HG02840 (cell line): ENCODE measurements around the gene SEZ6.
"Not testable (repeated sequence)": the region's sequence is repeated elsewhere in the genome, so short reads cannot be mapped to it uniquely, and the experiment has no call there.

Experiments
- ATAC-seq: cut with Tn5 transposase; IDR thresholded peaks from one replicate; pipeline ENCODE4 v1.9.1; 2021; ENCODE audit warnings: mild to moderate bottlenecking, moderate library complexity, moderate number of reproducible peaks; ENCODE audit not compliant: unreplicated experiment, low FRiP score

The SEZ6 gene

DNA sequence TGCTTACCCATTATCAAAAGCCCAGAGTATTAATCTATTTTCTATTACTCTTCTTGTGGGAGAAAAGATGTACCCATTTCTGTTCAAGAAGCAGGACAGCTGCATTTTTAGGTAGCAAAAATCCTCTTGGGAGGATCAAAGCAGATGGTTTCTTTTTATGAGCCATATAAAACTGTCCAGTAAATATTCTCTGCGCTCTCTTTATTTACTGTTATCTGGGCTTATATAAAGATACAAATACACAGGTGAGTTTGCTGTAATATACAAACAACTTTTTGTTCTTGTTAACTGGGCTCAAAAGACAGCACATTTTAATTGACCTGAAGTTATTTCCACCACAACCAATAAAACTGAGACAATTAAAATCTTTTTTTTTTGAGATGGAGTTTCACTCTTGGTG lies 64.6 kb downstream of the SEZ6 start:
- no peak for ATAC-seq

DNA sequence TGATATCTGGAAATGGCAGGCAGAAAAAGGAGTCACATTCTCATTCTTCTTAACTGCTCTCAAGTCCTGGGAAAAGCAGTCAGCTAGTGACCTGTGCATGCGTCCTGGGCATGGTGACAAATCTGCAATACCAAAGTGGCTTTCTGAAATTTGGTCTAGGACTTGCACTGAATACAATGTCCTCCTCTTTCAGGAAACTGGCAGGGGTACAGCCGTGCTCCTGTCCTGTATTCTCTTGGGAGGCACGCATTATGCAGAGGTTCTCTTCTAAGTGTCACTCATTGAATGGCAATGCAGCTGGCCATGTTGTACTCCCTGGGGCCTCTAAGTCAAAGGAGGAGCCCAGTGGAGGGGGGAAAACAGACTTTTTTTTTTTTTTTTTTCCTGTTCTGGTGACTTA lies 65.2 kb downstream of the SEZ6 start:
- no peak for ATAC-seq

DNA sequence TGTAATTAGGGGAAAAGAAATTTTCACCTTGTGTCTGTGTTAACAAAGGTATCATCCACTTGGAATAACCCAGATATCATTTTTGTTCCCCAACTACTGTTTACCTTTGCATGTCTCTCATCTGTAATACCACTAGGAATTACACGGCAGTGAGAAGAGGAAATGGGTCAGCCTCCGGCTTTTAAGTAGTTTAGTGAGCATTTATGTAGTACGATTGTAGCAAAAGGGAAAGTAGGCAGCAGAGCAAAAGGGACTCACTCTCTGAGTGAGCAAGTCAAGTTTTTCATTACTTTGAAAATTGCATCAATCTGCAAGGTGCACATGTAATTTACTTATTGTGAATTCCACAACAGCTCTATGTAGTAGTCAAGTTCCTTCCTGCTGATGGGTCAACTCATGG lies 65.7 kb downstream of the SEZ6 start:
- no peak for ATAC-seq

DNA sequence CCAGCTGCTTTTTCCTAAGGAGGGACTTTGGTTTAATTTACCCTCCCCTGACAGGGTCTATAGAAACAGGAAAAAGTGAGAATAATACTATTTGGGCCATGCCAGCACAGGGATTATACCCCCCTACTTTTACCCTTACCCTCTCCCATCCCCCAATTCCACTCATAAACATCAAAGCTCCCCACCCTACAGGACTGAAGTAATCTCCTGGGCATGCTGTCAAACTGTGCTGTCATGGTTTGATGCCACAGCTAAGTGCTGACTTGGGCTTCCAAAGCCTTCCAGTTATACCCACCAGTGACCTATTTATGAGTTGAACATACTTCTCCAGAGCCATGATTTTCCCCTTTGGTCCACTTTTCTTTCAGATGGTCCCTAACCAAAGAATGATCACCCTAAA lies 67.3 kb downstream of the SEZ6 start:
- no peak for ATAC-seq

DNA sequence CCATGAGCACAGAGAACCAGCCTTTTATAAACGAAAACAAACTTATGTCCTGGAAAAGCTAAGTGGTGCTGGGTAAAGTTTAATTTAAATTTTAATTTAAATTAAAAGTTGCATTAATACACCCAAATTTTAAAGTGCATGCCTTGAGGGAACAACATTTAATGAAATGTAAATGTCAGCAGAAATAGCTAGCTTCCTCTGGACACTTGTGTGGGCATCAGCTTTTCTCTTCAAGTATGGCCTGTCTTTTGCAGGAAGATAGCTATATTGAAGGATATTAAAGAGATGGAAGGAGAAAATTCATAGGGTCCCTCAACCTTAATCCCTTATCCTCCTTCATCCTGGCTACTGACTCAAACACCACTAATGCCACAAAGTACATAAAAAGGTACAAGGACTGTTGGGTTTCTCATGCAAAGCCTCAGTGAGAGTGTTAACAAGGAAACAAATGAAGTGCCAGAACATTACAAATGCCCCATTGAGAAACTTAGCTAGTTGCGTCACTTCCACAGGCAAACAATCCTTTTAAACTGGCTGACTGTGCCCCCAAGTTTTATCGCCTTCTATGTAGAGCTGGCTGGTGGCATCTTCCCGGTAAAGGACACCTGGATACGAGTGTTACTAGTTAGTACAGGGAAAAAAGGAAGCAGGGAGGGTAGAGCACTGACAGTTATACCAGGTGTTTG lies 68.6 kb downstream of the SEZ6 start:
- no peak for ATAC-seq

DNA sequence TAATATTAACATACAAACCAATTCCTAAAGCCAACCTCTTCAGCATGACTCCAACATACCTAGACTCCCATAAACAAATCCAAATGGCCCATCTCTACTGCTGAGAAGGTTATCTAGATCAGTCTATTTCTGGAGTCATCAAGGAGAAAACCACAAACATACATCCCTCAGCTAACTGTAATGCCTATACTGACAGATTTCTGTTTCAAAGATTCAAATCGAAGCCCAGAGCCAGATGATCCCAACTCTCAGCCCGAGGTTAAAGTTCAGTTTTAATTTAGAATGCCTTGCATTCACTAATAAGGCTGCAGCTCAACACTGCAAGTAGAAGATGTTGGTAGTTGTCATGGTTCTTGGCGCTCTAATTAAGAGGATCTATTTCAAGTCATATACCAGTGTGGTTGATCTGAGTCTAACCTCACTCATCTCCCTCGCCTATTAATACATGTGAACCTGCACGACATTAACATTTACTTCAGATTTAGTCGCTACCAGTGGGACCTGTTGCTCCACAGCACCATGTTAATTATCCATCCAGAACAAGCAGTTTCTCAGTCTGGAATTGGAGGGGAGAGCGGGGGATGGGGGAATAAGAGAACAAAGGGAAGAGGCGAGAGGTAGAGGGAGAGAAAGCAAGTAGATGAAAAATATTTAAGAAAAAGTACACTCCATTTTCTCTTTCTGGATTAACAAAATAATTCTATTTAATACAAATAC lies 69.9 kb downstream of the SEZ6 start:
- ATAC-seq: no peak

DNA sequence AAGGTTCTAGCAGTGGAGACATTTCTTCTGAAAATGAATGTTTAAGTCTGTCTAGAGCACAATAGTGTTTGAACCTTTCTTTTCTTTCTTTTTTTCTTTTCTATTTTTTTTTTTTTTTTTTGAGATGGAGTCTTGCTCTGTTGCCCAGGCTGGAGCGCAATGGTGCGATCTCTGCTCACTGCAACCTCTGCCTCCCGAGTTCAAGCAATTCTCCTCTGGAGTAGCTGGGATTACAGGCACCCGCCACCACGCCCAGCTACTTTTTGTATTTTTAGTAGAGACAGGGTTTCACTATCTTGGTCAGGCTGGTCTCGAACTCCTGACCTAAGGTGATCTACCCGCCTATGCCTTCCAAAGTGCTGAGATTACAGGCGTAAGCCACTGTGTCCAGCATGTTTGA lies 71.3 kb downstream of the SEZ6 start:
- not testable (repeated sequence) for ATAC-seq

DNA sequence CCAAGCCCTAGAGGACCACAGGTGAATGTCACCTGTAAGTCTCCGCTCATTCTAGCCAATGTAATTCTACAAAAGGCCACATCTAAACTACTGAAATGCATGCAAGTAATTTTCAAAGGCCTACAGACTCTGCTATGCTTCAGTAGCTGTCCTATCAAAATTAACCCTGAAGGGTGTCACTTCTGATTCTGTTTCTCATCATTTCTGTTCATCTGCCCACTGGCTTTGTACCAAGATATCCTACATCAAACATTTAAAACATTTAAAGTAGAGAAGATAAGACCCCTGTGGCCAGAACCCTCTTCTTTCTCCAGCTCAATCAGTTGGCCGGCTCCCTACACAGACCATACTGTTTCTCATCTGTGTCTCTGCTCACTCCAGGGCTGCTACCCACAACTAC lies 76.0 kb downstream of the SEZ6 start:
- ATAC-seq: no peak

DNA sequence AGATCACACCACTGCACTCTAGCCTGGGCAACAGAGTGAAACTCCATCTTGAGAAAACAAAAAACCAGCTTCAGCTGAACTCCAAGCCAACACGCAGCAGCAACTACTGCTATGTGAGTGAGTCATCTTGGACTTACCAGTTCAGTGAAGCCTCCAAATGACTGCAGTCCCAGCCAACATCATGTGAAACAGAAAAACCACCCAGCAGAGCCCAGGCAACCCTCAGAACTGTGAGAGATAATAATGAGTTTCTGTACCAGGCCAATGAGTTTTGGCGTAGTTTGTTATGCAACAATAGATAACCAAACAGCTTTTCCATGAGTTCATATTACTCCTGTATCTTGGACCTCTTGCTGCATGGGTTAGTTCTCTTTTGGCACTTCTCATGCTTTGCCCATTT lies 77.8 kb downstream of the SEZ6 start:
- no peak for ATAC-seq

DNA sequence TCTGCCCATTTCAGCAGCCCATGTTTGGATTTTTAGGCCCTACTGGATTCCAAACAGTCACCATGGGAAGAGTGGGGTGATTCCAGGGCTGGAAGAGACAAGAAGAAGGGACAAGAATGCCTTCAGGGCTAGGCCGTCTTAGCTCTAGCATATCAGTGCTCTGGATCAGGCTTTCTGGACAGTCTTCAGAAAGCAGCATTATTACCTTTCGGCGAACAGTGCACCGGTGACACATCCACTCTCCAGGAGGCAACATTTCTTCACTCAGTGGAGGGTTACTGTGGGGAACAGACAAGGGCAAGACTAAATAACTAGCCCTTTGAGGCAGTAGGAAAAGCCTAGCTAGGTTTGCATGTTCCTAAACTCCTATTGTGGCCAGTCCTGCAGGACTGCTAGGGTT lies 79.0 kb downstream of the SEZ6 start:
- no peak for ATAC-seq

DNA sequence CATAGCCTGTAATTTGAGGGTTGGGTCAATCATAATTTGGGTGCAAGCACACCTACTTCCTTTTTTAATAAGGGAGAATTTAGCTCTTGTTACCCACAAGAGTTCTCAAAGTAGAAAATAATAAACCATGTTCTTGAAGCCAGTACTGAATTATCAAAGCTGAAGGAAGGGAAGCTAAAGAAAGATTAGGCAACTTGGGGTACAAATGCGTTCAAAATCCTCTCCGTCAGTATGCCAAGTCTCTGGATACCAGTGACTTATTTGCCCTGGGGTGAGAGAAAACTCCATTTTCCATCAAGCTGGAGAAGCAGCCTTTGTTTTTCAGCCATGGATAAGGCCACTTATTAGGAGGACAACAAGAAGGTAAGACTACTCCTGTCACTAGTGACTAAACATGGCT lies 79.5 kb downstream of the SEZ6 start:
- ATAC-seq: no peak

DNA sequence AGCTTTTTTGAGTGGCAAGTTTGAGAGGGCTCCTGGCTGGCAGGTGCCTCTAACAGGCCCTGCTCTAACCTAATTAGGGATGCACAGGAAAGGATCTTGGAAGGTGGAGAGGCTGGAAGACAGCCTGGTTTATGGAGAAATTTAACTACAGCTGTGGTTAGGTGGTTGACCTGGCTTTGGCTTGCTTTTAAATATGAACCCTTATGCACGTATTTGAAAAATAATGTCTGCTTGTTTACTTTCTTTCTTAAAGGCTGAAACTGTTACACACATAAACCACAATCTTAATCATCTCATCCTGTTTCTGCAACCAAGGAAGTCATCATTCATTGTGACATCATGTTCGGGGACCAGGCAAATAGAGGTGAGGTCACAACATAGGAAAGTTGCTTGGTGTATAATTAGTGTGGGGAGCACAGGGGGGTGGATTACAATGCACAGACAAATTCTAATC lies 79.9 kb downstream of the SEZ6 start:
- ATAC-seq: no peak

DNA sequence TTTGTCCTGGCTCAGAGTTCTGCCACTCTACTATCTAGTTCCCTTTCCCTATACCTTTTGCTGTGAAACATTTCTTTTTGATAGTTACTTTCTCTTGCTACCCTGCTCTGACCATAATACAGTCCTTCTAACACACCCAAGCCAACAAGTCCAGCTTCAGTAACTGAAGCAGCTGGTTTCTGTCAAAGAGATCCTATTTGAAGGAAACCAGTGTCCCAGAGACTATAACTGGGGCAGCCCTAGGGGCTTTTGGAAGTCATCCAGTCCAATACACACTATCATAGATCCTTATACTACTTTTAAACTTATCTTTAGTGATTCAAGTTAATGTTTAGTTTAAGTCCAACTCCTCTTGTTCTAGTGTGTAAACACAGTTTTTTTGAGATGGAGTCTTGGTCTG lies 85.6 kb downstream of the SEZ6 start:
- ATAC-seq: no peak

DNA sequence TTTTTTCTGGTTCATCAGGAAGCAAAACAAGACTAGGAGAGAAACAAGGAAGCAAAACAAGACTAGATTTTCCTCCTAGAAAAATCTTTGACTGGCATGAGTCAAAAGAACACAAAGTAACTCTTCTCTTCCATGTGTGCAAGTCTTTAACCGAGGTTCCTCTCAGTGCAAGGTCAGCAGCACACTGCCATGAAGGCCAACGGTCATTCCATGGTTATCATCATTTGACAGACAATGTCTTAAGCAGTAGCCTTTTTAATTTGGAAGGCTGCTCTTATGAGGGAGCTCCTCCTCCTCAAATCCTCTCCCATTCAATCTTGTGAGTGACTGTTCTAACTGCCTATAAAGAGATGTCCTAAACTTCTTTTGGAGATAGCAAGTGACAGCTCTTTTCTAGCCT lies 87.5 kb downstream of the SEZ6 start:
- ATAC-seq: no peak

DNA sequence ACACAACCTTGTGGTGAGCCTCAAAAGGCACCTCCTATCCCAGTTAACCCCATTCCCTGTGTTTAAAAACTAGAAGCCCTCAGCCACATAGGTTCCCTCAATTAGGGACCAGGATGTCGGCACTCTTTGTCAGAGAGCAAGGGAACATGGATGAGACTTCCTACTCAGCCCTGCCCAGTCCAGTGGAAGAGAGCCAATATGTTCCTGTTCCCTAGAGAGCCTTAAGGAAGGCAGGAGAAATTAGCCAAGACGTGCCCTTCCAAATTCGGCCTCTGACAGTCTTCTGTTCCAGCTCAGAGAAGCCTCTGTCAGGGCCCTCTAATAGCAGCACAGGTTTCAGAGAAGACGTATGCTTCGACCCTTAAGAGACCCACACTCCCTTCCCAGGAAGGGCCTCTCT lies 88.4 kb downstream of the SEZ6 start:
- no peak for ATAC-seq

DNA sequence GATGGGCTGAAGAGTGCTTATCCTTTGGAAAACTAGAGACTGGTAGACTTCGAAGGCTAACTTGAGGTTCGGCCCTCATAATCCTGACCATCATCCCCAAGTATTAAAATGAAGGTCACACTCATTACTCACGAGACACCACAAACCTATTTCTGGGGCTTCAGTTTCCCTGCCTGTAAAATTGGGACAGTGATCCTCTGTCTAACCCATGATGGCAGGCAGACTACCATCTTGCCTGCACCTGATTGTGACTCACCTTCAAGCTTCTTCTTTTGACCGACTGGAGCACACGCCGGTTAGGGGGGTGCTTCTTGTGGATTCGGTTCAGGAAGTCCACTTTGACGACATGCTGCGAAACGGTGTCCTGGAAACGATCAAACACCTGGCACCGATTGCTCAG lies 88.8 kb downstream of the SEZ6 start:
- no peak for ATAC-seq

DNA sequence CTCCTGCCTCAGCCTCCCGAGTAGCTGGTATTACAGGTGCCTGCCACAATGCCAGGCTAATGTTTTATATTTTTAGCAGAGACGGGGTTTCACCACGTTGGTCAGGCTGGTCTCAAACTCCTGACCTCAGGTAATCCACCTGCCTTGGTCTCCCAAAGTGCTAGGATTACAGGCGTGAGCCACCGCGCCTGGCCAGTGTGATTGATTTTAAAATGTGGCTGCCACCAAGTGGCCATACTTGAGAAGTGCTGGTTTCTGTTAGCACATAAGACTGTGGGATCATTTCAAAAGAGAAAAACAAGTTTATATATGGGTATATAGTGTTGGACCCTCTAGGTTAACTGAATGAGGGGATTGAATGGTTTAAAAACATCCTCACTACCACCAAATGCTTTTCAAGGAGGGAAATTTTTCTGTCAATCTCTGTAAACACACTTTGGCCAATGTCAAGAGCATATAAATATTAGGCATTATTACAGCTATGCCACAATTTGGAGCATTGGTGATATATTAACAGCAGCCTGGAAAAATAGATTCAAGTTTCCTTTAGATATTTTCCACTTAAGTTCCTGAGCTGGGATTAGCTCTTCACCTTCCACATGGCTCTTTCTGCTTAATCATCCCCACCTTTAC lies 89.4 kb downstream of the SEZ6 start:
- no peak for ATAC-seq

DNA sequence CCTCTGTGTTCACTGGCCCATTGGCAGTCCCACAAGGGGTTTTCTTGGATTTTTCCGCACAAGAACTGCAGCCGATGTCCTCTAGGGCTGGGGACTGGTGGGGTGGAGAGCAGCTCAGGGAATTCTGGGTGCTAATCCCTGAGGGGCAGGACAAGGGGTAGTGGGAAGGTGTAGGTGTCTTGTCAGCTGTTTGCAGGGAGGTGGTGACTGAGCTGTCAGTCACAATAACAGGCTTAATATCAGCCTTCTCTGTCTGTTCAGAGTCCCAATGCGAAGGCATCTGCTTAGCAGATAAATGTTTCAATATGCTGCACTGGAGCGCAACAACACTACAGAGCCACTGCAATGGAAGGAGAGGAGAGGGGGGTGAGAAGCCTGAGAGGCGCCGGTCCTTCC lies 92.9 kb downstream of the SEZ6 start:
- ATAC-seq: no peak

DNA sequence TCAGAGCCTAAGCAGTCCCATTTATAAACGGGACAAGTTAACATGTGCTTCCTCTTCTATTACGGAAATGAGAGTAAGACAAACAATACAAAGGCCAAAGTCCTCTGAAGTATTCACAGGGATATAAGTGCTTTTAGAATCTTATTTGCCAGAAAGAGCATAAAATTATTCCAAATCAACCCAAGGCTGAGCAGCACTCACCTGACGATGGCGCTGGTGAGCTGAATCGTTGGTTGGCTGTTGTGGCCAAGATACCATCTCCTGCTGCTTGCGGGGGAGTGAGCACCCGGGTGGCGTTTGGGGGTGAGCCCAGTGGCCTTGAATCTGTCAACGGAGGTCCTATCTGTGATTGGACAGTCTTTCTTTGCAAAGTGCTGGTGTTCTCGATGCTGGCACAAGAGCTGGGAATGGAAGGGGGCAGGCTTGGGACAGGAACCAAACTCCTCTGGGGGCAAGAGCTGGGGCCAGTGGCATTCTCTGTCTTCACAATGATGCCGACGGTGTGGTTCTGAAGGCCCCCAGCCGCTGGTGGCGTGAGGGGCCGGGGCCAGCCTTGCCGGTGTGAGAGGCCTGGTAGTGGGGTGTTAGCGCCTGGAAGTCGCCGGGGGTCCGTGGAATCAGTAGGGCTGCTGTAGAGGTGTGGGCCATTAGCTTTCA lies 93.4 kb downstream of the SEZ6 start:
- no peak for ATAC-seq

DNA sequence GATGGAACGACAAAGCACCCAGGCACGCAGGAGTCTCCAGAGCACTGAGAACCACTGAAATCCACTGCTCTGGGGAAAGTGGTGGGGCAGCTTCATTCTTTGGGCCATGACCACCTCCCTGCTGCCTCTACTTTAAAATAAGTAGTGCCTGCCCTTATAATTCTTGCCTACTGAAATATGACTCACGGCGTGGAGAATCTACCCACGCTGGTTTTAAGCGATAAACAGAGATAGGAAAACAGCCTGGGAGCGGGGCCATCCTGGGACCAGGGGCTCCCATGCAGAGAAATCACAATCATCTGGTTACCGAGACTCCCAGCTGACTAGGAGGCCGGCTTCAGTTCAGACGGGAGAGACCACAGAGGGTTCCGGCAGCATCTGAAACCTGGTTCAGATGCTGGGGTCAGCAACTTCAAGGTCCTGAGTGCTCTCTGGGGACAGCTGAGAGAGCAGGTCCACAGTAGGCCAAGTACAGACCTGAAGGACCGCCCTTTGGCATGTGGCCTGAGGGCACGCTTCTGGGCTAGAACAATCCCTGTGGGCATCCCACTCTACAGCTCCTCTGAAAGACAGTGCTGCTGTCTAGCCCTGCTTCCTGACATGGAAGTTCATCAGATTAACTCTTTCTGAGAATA lies 94.3 kb downstream of the SEZ6 start:
- no peak for ATAC-seq

DNA sequence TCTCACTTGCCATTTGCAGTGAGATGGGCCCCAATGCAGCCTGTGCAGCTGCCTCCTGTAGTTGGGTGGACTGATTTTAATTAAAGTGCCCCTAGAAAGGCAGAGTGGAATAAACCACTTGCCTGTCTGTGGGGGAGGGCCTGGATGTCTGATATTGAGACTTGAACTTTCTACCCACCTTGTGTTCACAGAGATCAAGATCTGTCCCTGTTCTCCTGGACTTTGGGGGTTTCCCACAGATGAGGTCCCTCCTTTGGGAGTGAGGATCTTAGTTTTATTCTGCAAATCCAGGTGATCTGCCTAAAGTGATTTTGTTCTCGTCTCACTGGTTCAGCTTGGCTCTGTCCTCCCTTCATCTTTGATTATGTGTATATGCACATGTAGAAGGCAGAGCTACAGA lies 95.3 kb downstream of the SEZ6 start:
- no peak for ATAC-seq
